Stimulated activated CD4-positive, alpha-beta T cell treated with anti-CD3 and anti-CD28 coated beads, Interleukin-12 subunit alpha, Interleukin-12 subunit beta, amount 100 ng/mL, for 24 hours (primary cell): ENCODE data around the gene MAGI2.
"Not testable (repeated sequence)": the region's sequence is repeated elsewhere in the genome, so short reads cannot be mapped to it uniquely, and the experiment has no call there.

Source experiments
- DNase-seq, 2 experiments: peaks; one replicate each; pipeline ENCODE4 v3.0.0-alpha.2; 2020; ENCODE audit warnings: low read depth in 2 of 2

MAGI2 gene

GRCh38 chr7:78301407-78301806 is 1152.1 kb downstream of the MAGI2 start:
- DNase-seq: no peak

DNA sequence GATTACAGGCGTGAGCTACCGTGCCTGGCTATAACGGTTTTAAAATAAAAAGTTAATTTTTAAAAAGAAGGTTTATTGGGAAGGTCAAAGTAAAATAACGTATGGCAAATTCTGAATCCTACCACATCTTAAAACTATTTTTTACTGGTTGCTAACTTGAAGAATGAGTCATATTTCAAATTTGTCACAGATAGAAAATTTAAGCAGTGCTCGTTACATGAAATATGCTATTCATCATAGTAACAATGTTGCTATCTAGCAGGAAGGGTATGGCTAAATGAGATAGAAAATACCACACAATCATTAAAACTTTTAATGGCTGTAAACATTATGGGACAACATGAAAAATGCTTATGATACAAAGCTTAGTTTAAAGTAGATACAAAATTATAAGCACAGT is 1154.4 kb downstream of the MAGI2 start:
- DNase-seq: no peak

- no peak for DNase-seq
These were observed 1156.7 kb downstream of the MAGI2 start for GRCh38 chr7:78296644-78297371.

DNA sequence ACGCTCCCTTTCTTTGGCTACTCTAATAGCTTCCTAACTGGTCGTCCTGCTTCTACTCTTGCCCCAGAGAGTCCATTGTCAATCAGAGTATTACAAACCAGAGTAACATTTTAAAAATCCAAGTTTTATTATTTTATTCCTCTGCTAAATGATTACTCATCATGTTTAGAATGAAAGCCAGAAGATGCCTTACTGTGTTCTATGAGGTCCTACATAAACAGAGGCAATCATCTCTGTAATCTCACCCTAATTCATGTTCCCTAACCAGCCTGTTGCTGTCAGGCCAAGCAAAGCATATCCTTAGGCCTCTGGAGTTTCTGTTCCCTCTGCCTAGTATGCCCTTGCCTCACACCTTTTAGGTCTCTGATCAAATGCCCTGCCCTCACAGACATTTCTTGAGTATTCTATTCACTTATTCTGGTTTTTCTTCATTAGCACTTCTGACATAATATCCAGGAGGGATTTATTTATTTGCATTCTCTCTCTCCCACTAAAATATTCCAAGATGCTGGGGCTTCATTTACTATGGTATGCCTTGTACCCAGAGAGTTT is 1157.3 kb downstream of the MAGI2 start:
- DNase-seq: no peak

DNA sequence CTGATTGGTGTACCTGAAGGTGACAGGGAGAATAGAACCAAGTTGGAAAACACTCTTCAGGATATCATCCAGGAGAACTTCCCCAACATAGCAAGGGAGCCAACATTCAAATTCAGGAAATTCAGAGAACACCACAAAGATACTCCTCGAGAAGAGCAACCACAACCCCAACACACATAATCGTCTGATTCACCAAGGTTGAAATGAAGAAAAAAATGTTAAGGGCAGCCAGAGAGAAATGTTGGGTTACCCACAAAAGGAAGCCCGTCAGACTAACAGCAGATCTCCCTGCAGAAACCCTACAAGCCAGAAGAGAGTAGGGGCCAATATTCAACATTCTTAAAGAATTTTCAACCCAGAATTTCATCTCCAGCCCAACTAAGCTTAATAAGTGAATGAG is 1164.0 kb downstream of the MAGI2 start:
- not testable (repeated sequence) for DNase-seq

- DNase-seq: no peak
These were observed 1168.5 kb downstream of the MAGI2 start for GRCh38 chr7:78284945-78285344.

GRCh38 chr7:78280276-78280675 is 1173.2 kb downstream of the MAGI2 start:
- DNase-seq: no peak

DNA sequence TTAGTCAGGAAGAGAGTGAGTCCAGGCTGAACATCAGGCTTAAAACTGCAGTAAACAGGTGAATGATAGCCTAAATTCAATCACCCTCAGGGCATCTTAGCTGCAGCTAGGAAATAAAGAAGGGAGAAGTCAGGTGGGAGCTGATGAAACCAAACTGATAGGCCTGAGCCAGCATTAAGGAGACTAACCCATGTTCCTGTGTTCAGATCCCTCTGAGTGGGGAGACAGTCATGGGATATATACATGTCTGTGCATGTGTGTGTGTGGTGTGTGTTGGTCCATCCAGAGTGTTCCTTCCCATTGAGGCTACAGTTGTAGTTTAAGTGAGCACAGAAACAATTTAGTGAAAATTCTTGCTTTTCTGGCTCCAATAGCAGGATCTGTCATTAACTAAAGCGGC is 1174.0 kb downstream of the MAGI2 start:
- no peak for DNase-seq

DNA sequence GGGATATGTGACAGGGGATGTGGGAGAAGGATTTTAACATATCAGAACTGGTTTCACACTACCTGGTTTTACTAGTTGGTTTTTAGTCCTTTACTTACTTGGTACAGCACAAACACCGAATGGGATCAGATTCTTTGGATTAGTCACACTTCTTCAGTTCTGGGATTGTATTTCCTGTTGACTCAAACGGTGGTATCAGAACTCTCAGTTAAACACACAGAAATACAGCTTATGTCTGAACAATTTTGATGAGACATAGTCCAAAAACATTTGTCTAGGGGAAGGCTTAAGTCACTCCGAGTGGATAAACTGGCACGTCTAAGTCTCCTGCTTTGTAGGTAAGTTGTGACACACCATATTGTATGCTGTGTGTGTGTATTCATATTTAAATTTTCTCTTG is 1174.4 kb downstream of the MAGI2 start:
- no peak for DNase-seq

GRCh38 chr7:78267141-78267540 is 1186.3 kb downstream of the MAGI2 start:
- no peak for DNase-seq

DNA sequence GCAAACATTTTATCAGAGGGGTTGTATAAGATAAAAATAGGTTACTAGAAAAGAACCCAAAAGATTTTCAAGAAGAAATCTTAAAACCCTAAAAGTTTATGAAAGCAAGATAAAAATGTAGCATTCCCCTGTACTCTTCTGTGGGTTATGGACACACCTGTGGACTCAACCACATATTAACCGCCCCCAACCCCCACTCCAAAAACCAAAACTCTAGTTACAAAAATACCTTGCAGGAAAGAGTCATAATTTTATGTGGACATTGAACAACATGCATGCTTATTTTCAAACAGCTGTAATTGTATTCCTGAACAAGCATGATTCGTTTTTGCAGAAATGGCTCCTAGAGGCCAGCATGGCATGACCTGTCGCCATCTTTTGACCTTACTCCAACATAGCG is 1188.0 kb downstream of the MAGI2 start:
- DNase-seq: no peak

- no peak for DNase-seq
These were observed 1188.4 kb downstream of the MAGI2 start for GRCh38 chr7:78265071-78265470.

DNA sequence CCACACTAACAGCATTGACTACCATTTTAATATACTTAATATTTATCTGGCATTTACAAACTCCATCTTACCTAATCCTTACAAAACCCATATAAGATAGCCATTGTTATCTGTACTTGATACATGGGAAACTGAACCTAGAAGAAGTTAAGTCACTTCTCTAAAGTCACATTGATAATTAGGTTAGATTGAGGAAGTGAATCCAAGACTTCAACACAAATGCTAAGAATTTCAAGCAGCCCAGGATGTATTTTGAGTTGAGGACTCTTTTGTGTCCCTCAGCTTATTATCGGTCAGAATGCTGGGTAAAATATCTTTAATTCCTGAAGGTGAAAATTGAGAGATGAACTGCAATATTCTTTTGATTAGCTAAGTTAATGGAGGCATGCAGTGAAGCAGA is 1189.4 kb downstream of the MAGI2 start:
- no peak for DNase-seq

DNA sequence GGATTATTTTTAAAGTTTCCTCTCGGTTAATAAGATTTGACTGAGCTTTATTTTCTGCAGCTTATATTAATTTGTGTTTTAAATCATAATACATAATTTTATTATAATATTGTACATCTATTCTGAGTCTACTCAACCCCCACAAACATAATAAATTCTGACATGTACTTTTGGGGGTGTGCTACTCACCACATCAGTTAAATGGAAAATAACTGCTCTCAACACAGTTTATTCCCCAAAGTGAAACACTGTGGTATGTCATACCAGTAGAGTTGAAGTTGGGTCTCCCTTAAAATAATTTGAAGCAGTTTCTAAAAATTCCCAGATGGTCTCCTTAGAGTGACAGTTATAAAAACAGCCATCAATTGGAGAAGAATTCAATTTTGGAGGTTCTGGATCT is 1191.7 kb downstream of the MAGI2 start:
- no peak for DNase-seq

- no peak for DNase-seq
These were observed 1192.2 kb downstream of the MAGI2 start for GRCh38 chr7:78261302-78261701.

- DNase-seq: no peak
These were observed 1192.6 kb downstream of the MAGI2 start for GRCh38 chr7:78260826-78261225.

- DNase-seq: no peak
These were observed 1198.8 kb downstream of the MAGI2 start for GRCh38 chr7:78254726-78255055.

- DNase-seq: no peak
These were observed 1199.4 kb downstream of the MAGI2 start for GRCh38 chr7:78253850-78254725.

GRCh38 chr7:78248867-78249266 is 1204.6 kb downstream of the MAGI2 start:
- DNase-seq: no peak

- DNase-seq: no peak
These were observed 1205.4 kb downstream of the MAGI2 start for GRCh38 chr7:78247910-78248689.

GRCh38 chr7:78240179-78240578 is 1213.3 kb downstream of the MAGI2 start:
- not testable (repeated sequence) for DNase-seq

GRCh38 chr7:78234634-78235033 is 1218.8 kb downstream of the MAGI2 start:
- no peak for DNase-seq
